Measurements from ENCODE around the gene FAF1. TPM values are rescaled to one million over a fixed set of nuclear protein-coding genes. Genes with fewer than 3 reads are reported as not detected.

Gene FAF1
- total RNA-seq, 1 donor from 2014 or later = 21.2 TPM

DNA sequence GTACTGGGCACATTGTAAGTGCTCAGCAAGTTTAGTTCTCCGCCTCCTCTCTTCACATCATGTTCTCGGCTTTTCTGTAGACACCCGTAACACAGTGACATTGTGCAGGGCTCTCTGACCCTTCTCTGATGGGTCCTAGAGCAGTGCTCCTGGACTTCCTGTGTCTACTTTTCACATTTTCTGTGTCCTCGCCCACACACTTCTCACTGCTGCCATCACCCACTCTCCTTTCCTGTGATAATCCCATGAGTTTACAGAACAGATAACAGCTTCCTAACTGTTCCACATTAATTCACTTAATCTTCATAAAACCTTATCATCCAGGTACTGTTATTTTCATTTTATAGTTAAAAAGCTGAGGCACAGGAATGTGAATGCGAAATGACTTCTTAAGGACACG, 523.6 kb downstream of the FAF1 start:
- DNase-seq (ENCODE audit: low read depth in 2 of 2) = no peak

- no peak for DNase-seq (ENCODE audit: low read depth in 2 of 2)
Measured at GRCh38 chr1:50430010-50430405, 530.1 kb downstream of the FAF1 start.

DNA sequence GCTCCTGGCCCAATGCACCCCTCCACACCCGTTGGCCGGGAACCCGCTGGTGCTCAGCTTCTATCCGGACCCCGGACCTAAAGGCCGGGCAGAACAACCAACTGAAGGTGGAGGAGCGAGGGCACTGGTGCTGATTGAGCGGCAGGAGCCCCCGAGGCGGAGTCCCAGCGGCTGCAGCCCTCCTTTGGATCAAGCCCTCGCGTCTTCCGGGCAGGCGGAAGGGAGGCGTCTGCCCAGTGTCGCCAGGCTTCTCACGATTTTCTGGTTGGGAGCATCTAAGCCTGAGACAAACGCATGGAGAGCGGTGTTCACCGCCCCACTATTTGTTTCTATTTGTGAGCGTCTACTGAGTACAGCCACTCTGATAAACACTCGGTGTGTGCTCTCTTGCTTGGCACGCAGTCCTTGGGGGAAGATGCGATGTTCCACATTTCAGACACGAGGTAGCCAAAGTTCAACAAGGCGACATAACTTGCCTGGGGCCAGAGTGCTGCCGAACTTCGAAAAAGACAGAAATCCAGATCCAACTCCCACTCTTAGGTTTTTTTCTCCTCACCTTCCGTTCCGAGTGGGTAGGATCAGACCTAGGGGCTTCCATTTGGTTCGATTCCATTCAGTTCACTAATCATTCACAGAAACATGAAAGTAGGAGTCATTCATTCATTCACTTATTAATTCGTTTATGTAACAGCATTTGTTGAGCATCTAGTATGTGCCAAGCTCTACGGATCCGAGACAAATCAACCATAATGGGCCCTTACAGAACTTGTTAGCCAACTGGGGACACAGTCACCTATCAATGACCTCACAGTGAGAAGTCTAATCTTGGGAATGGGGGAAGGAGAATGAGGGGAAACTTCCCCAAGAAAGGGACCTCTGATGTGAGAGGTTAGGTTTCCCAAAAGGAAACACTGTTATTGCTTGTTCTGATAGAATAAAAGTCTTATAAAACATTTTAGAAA, 532.0 kb downstream of the FAF1 start:
- no peak for DNase-seq (ENCODE audit: low read depth in 2 of 2)

GRCh38 chr1:50427086-50427817, 532.8 kb downstream of the FAF1 start:
- no peak for DNase-seq (ENCODE audit: low read depth in 2 of 2)

GRCh38 chr1:50426702-50427085, 533.4 kb downstream of the FAF1 start:
- no peak for DNase-seq (ENCODE audit: low read depth in 2 of 2)

DNA sequence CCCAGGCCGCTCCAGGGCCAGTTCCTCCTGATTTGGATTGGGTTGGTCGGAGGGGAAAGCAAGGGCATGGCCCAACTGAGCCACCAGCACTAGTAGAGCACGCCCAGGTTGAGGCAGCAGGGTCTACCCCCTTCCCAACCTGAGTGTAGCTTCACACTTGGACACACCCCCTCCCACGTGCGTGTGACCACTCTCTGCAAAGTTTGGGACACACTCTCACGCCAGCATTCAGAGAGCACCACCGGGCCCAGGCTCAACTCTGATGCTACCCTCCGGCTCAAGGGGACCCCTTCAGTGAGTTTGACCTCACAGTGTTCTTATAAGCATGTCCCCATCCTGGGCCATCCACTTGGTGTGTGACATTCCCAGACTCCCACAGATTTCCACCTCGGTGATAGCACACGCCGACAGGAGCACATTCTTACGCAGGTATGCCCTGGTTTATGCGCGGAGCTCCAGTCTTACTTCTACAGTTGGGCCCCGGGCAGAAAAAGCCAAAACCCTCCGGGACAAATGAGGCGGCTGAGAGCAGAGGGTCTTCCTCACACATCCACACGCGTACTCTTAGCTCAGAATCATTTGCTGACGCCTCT, 533.9 kb downstream of the FAF1 start:
- no peak for DNase-seq (ENCODE audit: low read depth in 2 of 2)

GRCh38 chr1:50425376-50426107, 534.5 kb downstream of the FAF1 start:
- DNase-seq (ENCODE audit: low read depth in 2 of 2) = no peak

- DNase-seq (ENCODE audit: low read depth in 2 of 2) = peak in 1 of 2 donors; percentile 29
Measured at GRCh38 chr1:50424884-50425375, 535.1 kb downstream of the FAF1 start.

DNA sequence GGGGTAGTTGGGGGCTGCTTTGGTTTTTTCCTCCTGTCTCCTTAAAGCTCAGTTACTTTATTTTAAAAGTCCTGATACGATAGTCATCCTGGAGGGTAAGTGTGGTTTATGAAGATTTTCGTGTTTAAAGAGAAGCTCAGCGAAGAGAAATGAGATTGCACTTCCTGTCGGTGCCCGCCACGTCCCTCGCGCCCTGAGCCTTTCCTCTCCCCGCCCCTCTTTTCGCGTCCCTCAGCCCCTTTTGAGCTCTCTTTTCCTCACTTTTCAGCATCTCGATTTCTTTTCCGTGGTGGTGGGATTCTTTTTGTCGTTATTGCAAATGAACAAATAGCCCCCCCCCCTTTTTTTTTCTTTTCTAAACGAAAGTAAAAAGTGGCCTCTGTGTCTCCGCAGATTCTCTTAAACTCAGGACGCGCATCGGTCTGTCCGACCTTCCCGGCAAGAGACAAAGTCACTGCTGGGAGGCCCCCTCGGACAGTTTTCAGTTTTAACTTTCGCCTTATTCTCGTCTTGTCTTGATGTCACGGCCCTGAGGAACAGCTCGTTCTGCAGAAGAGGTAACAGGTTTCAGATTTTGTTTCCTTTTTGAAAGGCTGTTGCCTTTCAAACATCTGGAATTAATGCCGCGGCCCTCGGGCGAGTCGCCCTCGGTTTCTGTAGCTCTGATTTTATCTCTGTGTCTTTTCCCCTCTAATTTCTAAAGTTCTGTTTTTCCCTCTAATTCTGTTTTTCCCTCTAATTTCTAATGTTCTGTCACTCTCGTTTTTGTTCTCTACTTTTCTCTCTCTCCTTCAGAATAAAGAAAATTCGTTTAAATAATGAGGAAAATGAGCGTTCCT, 535.8 kb downstream of the FAF1 start:
- peak in 1 of 2 donors; percentile 34 for DNase-seq (ENCODE audit: low read depth in 2 of 2)

DNA sequence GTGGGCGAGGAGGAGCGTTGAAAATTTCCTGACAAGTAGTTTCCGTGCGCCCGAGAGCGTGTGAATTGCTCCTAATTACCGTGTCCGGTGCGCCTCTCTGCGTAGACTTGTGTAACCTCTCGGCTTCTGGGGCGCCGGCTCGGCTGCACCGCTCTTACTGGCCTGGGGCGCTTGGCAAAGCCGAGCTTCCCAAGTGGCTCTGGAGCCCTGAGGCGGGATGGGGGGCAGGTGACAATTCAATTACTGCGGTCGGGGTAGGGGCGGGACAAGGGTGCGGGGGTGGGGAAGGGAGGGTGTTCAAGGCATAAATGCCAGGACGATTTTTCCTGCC, 536.4 kb downstream of the FAF1 start:
- no peak for DNase-seq (ENCODE audit: low read depth in 2 of 2)

GRCh38 chr1:50422946-50423669, 537.0 kb downstream of the FAF1 start, which contains the start of gene DMRTA2:
Gene DMRTA2, minus strand, starts transcription at chr1:50423443. Its CDS starts 1,907 bp downstream, at chr1:50421536.
- peak; percentile 48 to 54 for DNase-seq (ENCODE audit: low read depth in 2 of 2)

GRCh38 chr1:50422675-50422945, 537.5 kb downstream of the FAF1 start:
- DNase-seq (ENCODE audit: low read depth in 2 of 2) = no peak

- no peak for DNase-seq (ENCODE audit: low read depth in 2 of 2)
Measured at GRCh38 chr1:50421768-50422674, 538.0 kb downstream of the FAF1 start.

DNA sequence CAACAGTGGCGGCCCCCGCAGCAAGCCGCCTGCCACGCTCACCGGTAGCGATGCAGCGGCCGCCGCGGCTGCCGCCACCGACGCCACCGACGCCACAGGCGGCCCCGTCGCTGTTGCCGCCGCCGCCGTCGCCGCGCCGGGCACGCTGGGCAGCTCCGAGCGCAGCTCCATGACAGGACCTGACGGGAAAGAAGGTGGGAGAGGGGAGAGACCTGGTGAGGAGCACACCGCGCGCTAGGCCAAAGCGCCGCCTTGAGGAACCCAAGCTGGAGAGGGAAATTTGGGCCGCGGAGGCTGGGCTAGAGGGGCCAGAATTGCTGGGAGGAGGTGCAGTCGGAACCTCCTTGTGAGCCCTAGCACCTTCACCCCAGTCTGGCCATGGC, 538.7 kb downstream of the FAF1 start:
- no peak for DNase-seq (ENCODE audit: low read depth in 2 of 2)

DNA sequence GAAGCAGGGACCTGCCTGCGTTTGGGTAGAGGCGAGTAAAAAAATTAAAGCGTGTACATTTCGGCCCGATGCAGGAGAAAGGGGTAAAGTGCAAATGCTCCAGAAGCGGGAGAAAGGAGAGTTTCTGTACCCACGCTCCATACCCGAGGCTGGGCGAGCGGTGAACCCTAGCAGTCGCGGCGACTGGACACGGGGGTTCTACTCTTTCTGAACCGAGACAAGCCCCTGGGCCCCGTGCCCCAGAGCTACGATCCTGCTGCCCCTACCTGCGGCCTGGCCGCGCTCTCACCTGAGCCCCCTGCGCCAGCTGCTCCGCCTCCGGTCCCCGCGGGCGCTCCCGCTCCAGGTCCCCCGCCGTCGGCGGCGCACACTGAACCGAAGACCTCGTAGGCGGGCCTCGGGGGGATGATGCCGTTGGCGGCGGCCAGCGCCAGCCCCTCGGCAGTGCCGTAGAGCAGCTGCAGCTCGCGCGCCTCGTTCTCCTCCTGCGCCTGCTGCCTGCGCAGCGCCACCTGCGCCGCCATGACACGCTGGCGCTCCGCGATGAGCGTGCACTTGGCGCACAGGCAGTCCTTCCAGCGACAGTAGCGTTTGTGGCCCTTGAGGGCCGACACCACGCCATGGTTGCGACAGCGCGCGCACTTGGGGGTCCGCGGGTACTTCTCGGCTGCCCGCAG, 539.2 kb downstream of the FAF1 start:
- DNase-seq (ENCODE audit: low read depth in 2 of 2) = peak in 1 of 2 donors; percentile 35

DNA sequence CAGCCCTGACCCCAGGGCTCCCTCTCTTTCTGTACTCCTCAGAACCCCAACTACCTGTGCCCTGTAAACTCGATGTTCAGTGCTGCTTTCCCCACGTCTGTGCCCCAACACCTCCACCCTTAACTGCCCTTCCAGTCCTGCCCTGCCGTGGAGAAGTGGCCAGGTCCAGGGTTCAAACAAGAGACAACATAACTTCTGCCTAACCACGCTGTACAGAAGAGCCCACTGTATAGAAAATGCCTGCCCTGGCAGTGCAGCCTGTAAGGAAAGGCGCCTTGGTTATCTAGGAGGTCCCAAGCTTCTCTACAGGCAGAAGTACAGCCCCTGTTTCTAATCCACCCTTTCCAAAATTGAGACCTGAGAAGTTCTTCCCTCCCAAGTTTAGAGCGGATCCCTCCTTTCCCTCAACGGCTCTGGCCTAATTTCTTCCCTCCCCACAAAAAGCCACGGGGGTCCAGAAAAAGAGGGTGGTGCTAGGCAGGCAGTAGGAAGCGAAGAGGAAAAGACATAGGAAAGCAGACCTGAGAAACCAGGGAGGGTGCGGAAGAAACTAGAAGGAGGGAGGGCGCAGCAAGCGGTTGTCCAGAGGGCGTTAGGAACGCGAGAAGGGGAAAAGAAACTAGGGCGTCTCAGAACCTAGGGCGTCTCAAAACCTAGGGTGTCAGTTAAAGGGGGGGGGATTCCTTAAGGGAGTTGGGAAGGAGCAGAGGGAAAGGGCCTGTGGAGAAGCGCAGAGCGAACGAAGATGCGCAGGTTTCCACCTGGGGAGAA, 540.0 kb downstream of the FAF1 start:
- no peak for DNase-seq (ENCODE audit: low read depth in 2 of 2)

GRCh38 chr1:50419192-50419906, 540.7 kb downstream of the FAF1 start:
- DNase-seq (ENCODE audit: low read depth in 2 of 2) = peak in 1 of 2 donors; percentile 36
